ENCODE measurements around the gene CMIP. TPM values are rescaled to one million over a fixed set of nuclear protein-coding genes. Genes with fewer than 3 reads are reported as not detected.

Gene CMIP
- total and polyA plus RNA-seq, 10 of the 15 experiments (the other 5 are each of a cell fraction or from before 2014, with no cell fraction given) = 1.2 to 43.2 (median 4.4) TPM

DNA sequence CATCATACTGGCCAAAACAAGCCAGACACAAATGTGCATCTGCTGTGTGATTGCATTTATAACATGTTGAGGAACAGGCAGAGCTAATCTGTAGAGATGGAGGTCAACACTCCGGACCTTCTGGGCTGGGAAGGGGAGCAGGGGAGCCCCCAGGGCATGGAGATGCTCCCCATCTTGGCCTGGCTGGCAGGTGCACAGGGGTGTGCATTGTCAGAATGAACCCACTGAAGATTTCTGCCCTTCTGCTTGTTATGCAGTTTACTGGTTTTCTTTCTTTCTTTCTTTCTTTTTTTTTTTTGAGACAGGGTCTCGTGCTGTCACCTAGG is 146.9 kb downstream of the CMIP start:
- H3K4me1 ChIP-seq (ENCODE audit: control insufficient read depth, insufficient read depth, low read length) = no peaks in the 10 kb centered on the region
- no peaks in the 10 kb centered on the region for H3K27me3 ChIP-seq (replicated peaks in 1 of 2; ENCODE audit: control insufficient read depth in 2 of 2, insufficient read depth in 2 of 2, low read length in 1 of 2)
- ATAC-seq (no peak), DNase-seq (ENCODE audit: low read depth, low spot score) (no peak), FAIRE-seq (no peak)
- no peak overlapping the region for H3K4me3 ChIP-seq
- no peak overlapping the region for H3K9ac ChIP-seq (ENCODE audit: control insufficient read depth, insufficient read depth, low read length)
- intact Hi-C loops (cut with micrococcal nuclease; ENCODE audit: unreplicated experiment) (no loop called here), in situ Hi-C loops (cut with MboI) (no loop called here)
- H4K20me1 ChIP-seq (ENCODE audit: control insufficient read depth, insufficient read depth) = 0 out of 2 replicates have a peak, but pooled peaks cover 3% of the 10 kb centered on the region
- ChIA-PET POLR2A (no interaction called here), SMC1A (ENCODE audit: uncharacterized antibody, unreplicated experiment) (no interaction called here), CTCF (interaction anchor here (0.6 to 1.3 kb wide), 2 partner anchors 9 to 25 kb away, joined by 3 read pairs; no protein-coding TSS in a partner anchor), RAD21 (ENCODE audit: unreplicated experiment) (no interaction called here)
- H3K79me2 ChIP-seq (ENCODE audit: control insufficient read depth, insufficient read depth, low read length) = no peaks in the 10 kb centered on the region; the same call in none of the 2 replicates
- H2AFZ ChIP-seq (ENCODE audit: control insufficient read depth, low read depth, low read length) = no peak overlapping the region
- no peaks in the 10 kb centered on the region for H3K9me3 ChIP-seq (replicated peaks; ENCODE audit: control insufficient read depth, insufficient read depth, low read length)
- H3K36me3 ChIP-seq (ENCODE audit: control insufficient read depth in 2 of 2, insufficient read depth in 2 of 2, low read length in 1 of 2) = peaks cover 0 to 3% of the 10 kb centered on the region in 2 experiments; a peak in 3 of 4 replicates
- no peak overlapping the region for H3K4me2 ChIP-seq (ENCODE audit: control insufficient read depth, insufficient read depth)
- TF ChIP-seq USF1 (IDR thresholded peaks at IDR 0.05; ENCODE audit: borderline replicate concordance, extremely low read length, insufficient read depth, low read depth, low read length) (no peak), EED (IDR thresholded peaks at IDR 0.05; ENCODE audit: low read depth) (no peak), CHD2 (IDR thresholded peaks at IDR 0.05; ENCODE audit: borderline replicate concordance, low read depth, low read length) (no peak), ESRRA (IDR thresholded peaks at IDR 0.05; ENCODE audit: low read length) (no peak), ZNF592 (IDR thresholded peaks at IDR 0.05) (no peak), ZNF24 (IDR thresholded peaks at IDR 0.05) (no peak), PBX3 (IDR thresholded peaks at IDR 0.05; ENCODE audit: insufficient replicate concordance, low read depth, low read length) (no peak), MXI1 (IDR thresholded peaks at IDR 0.05; ENCODE audit: low read depth, low read length) (no peak)
- TF ChIP-seq, protein P1, sequence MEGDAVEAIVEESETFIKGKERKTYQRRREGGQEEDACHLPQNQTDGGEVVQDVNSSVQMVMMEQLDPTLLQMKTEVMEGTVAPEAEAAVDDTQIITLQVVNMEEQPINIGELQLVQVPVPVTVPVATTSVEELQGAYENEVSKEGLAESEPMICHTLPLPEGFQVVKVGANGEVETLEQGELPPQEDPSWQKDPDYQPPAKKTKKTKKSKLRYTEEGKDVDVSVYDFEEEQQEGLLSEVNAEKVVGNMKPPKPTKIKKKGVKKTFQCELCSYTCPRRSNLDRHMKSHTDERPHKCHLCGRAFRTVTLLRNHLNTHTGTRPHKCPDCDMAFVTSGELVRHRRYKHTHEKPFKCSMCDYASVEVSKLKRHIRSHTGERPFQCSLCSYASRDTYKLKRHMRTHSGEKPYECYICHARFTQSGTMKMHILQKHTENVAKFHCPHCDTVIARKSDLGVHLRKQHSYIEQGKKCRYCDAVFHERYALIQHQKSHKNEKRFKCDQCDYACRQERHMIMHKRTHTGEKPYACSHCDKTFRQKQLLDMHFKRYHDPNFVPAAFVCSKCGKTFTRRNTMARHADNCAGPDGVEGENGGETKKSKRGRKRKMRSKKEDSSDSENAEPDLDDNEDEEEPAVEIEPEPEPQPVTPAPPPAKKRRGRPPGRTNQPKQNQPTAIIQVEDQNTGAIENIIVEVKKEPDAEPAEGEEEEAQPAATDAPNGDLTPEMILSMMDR (IDR thresholded peaks at IDR 0.05 in 2 of 3, conservative IDR thresholded peaks at IDR 0.05 in 1 of 3; ENCODE audit: control insufficient read depth in 2 of 3, extremely low read depth in 1 of 3, insufficient read depth in 1 of 3, low read depth in 3 of 3, low read length in 3 of 3) = no peak
- BruUV-seq (replicated peaks) = no TSS peak
- 100% methylated on average over 1 of the region's 2 CpGs for WGBS (ENCODE audit: insufficient coverage, insufficient replicate concordance, low lambda C conversion rate, missing lambda C conversion rate)
- no peak overlapping the region for H3K27ac ChIP-seq (ENCODE audit: control insufficient read depth, insufficient read depth)

Measured in GM12878 (cell line).